NCI-H510A treated with DMSO at 0.1 percent for 48 hours (cell line): ENCODE results near the gene RASGRP4.
"Not testable (repeated sequence)": the region's sequence is repeated elsewhere in the genome, so short reads cannot be mapped to it uniquely, and the experiment has no call there.

Experiments used
- DNase-seq: peaks from one replicate; lab custom pipeline; 2025; lab: John Stamatoyannopoulos, UW

The RASGRP4 gene

GRCh38 chr19:38448225-38448624 is 22.2 kb upstream of the RASGRP4 start:
- no peak for DNase-seq

- DNase-seq: no peak
Measured at GRCh38 chr19:38445362-38445761, 19.3 kb upstream of the RASGRP4 start.

- no peak for DNase-seq
Measured at GRCh38 chr19:38444026-38444425, 18.0 kb upstream of the RASGRP4 start.

- DNase-seq: no peak
Measured at GRCh38 chr19:38443458-38443999, 17.5 kb upstream of the RASGRP4 start.

- DNase-seq: no peak
Measured at GRCh38 chr19:38442736-38443135, 16.7 kb upstream of the RASGRP4 start.

GRCh38 chr19:38441657-38442348 is 15.8 kb upstream of the RASGRP4 start:
- DNase-seq: no peak

GRCh38 chr19:38440592-38440991 is 14.6 kb upstream of the RASGRP4 start:
- no peak for DNase-seq

- DNase-seq: no peak
Measured at GRCh38 chr19:38437917-38438316, 11.9 kb upstream of the RASGRP4 start.

- no peak for DNase-seq
Measured at GRCh38 chr19:38437295-38437694, 11.3 kb upstream of the RASGRP4 start.

GRCh38 chr19:38434549-38435051 is 8.6 kb upstream of the RASGRP4 start:
- no peak for DNase-seq

- DNase-seq: no peak
Measured at GRCh38 chr19:38433268-38433733, 7.3 kb upstream of the RASGRP4 start, which contains the start of gene RYR1. TSS of gene RYR1 (plus strand) at chr19:38433691. CDS start at chr19:38433830, 139 bp downstream.

GRCh38 chr19:38430931-38431330 is 4.9 kb upstream of the RASGRP4 start:
- no peak for DNase-seq

- DNase-seq: no peak
Measured at GRCh38 chr19:38429811-38430156, 3.8 kb upstream of the RASGRP4 start.

- no peak for DNase-seq
Measured at GRCh38 chr19:38429055-38429810, 3.2 kb upstream of the RASGRP4 start.

- DNase-seq: not testable (repeated sequence)
Measured at GRCh38 chr19:38427035-38427677, 1.1 kb upstream of the RASGRP4 start.

- DNase-seq: no peak
Measured at GRCh38 chr19:38425222-38425809, 703 bp downstream of the RASGRP4 start.

- no peak for DNase-seq
Measured at GRCh38 chr19:38424272-38424671, 1.7 kb downstream of the RASGRP4 start.

GRCh38 chr19:38422438-38422837 is 3.6 kb downstream of the RASGRP4 start:
- DNase-seq: no peak

GRCh38 chr19:38421856-38422255 is 4.2 kb downstream of the RASGRP4 start:
- DNase-seq: no peak

- DNase-seq: no peak
Measured at GRCh38 chr19:38420935-38421334, 5.1 kb downstream of the RASGRP4 start.

GRCh38 chr19:38417544-38418506 is 8.2 kb downstream of the RASGRP4 start:
- peak; percentile 34 for DNase-seq
